Endothelial cell of umbilical vein (primary cell): ENCODE results near the gene CHADL.

Source experiments
- CTCF ChIP-seq, 2 donors: IDR thresholded peaks; 1 replicate in 1 of 2; 2 replicates in 1 of 2; pipeline ENCODE4 v1.5.1; 2011; ENCODE audit warnings: low read length in 2 of 2, mild to moderate bottlenecking in 2 of 2, moderate library complexity in 2 of 2, control low read depth in 1 of 2, inconsistent platforms in 1 of 2, low read depth in 1 of 2; ENCODE audit not compliant: insufficient read depth in 1 of 2; ENCODE audit errors: extremely low read depth in 1 of 2
- EZH2 ChIP-seq: IDR thresholded peaks from 2 replicates; pipeline ENCODE4 v1.6.1; 2012; ENCODE audit warnings: borderline replicate concordance, low read depth, mild to moderate bottlenecking, moderate library complexity, low read length, inconsistent platforms; ENCODE audit not compliant: severe bottlenecking
- GATA2 ChIP-seq: IDR thresholded peaks from 2 replicates; pipeline ENCODE4 v1.7.0; 2011; ENCODE audit warnings: low read depth, mild to moderate bottlenecking, moderate library complexity, mixed read lengths, low read length; ENCODE audit not compliant: insufficient read length, insufficient read depth
- JUN ChIP-seq: IDR thresholded peaks from 2 replicates; pipeline ENCODE4 v1.6.1; 2011; ENCODE audit warnings: borderline replicate concordance, low read depth; ENCODE audit not compliant: insufficient read length, insufficient read depth
- MAX ChIP-seq: IDR thresholded peaks from 2 replicates; pipeline ENCODE4 v1.6.1; 2011; ENCODE audit not compliant: insufficient read depth, insufficient read length
- MYC ChIP-seq: IDR thresholded peaks from one replicate; pipeline ENCODE4 v1.6.1; 2011; ENCODE audit warnings: mild to moderate bottlenecking, low read depth, low read length
- POLR2A ChIP-seq: IDR thresholded peaks from 2 replicates; pipeline ENCODE4 v1.6.1; 2012; ENCODE audit warnings: low read depth, mild to moderate bottlenecking, control low read depth, low read length

GRCh38 chr22:41237707-41238569 is 2.8 kb downstream of the CHADL start:
- TF ChIP-seq CTCF (IDR thresholded peaks at IDR 0.05; ENCODE audit: extremely low read depth in 1 of 2, insufficient read depth in 1 of 2, low read depth in 1 of 2, low read length in 2 of 2) (peak; percentile 28 to 58), POLR2A (peak; percentile 56), MYC (no peak), EZH2 (no peak), JUN (no peak), MAX (no peak), GATA2 (no peak)
